Stimulated activated naive CD8-positive, alpha-beta T cell treated with anti-CD3 and anti-CD28 coated beads, Interleukin-15, Interleukin-2, amounts not matched to agents 100 U/mL and 50 U/mL, for 24 hours (primary cell): ENCODE data around the gene ABR.

Source experiments
- ATAC-seq: fragments of 150-1000 bp; cut with Tn5 transposase; one replicate; pipeline ENCODE4 v1.10.0; 2021
- DNase-seq: peaks from one replicate; pipeline ENCODE4 v3.0.0; 2021

ABR gene

GRCh38 chr17:1030684-1031532 lies 148.9 kb downstream of the ABR start:
- DNase-seq = no peak
- ATAC-seq = no peak

GRCh38 chr17:1029922-1030644 lies 149.7 kb downstream of the ABR start:
- no peak for ATAC-seq
- no peak for DNase-seq

- no peak for ATAC-seq
- no peak for DNase-seq
Measured at GRCh38 chr17:1029196-1029921, 150.4 kb downstream of the ABR start.

GRCh38 chr17:1027044-1027443 lies 152.7 kb downstream of the ABR start:
- no peak for ATAC-seq
- no peak for DNase-seq

GRCh38 chr17:1026599-1026975 lies 153.2 kb downstream of the ABR start:
- ATAC-seq = no peak
- DNase-seq = no peak

- ATAC-seq (no peak), DNase-seq (no peak)
Measured at GRCh38 chr17:1025733-1026598, 153.8 kb downstream of the ABR start.

- DNase-seq = no peak
- no peak for ATAC-seq
Measured at GRCh38 chr17:1024076-1024475, 155.7 kb downstream of the ABR start.

- DNase-seq (no peak), ATAC-seq (no peak)
Measured at GRCh38 chr17:1022278-1023024, 157.3 kb downstream of the ABR start.

GRCh38 chr17:1021147-1021546 lies 158.6 kb downstream of the ABR start:
- ATAC-seq (no peak), DNase-seq (no peak)

GRCh38 chr17:1019451-1019850 lies 160.3 kb downstream of the ABR start:
- no peak for DNase-seq
- ATAC-seq = no peak

GRCh38 chr17:1018547-1018946 lies 161.2 kb downstream of the ABR start:
- DNase-seq (no peak), ATAC-seq (no peak)

- DNase-seq = no peak
- no peak for ATAC-seq
Measured at GRCh38 chr17:1013729-1014090, 166.1 kb downstream of the ABR start.

- no peak for DNase-seq
- ATAC-seq = no peak
Measured at GRCh38 chr17:1012823-1013728, 166.7 kb downstream of the ABR start.

GRCh38 chr17:1011760-1012735 lies 167.7 kb downstream of the ABR start:
- DNase-seq = no peak
- no peak for ATAC-seq

- ATAC-seq (no peak), DNase-seq (no peak)
Measured at GRCh38 chr17:1011138-1011537, 168.6 kb downstream of the ABR start.

- no peak for ATAC-seq
- DNase-seq = no peak
Measured at GRCh38 chr17:1010586-1010985, 169.2 kb downstream of the ABR start.

- no peak for ATAC-seq
- DNase-seq = no peak
Measured at GRCh38 chr17:1010086-1010450, 169.7 kb downstream of the ABR start.

- no peak for DNase-seq
- no peak for ATAC-seq
Measured at GRCh38 chr17:1009229-1010085, 170.3 kb downstream of the ABR start.
